Measurements from ENCODE around the gene PSMA6. TPM values are rescaled to one million over a fixed set of nuclear protein-coding genes. Genes with fewer than 3 reads are reported as not detected.
"Not testable (repeated sequence)": the region's sequence is repeated elsewhere in the genome, so short reads cannot be mapped to it uniquely, and the experiment has no call there.

Gene PSMA6
- total RNA-seq, 1 experiment from 2014 or later: 392 TPM

DNA sequence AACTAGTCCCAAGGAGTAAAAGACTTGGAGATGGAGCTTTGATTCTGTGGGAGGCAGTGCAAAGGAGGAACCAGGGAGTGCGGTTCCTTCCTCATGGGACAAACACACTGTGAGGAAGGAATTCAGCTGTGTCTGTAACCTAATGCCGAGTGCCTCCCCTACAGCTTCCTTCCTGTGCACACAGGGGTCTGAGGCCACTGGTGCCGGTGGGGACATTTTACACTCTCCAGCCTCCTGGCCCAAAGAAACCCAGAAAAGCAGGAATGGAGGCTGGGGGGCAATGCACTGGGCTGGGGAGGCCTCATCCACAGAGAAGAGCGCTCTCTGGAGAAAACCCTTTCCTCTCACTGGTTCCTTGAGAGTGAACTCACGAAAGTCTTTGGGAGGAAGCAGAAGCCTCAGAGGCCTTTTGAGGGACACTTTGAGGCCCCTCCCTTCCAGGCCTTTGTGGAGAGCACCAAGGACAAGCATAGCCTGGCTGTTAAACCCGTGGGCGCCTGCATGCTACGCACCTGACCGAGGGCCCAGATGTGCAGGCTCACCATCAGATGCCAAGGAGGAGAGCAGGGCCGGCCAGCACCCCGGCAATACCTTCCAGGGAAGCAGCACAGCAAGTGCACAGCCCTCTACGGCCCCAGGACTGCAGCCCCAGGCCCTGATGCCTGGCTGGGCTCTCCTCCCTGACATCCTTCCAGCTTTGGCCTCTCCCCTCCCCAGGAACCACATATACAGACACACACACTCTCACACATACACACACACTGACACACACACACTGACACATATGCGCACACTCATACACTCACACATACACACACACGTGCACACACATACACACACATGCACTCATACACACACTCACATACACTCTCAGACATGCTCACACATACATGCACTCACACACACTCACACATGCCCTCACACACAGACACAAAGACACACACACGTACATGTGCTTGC is 60.4 kb downstream of the PSMA6 start:
- ChIA-PET POLR2A (ENCODE audit: low non-redundant PET) (no interaction called here), CTCF (interaction anchor here (0.6 kb wide), 1 partner anchor 12 kb away, joined by 4 read pairs; no protein-coding TSS in a partner anchor)
- no peaks in the 10 kb centered on the region for H3K36me3 ChIP-seq (ENCODE audit: insufficient read depth, low read length, poor library complexity, severe bottlenecking)
- H3K27ac ChIP-seq (ENCODE audit: low read depth, low read length, poor library complexity, severe bottlenecking): no peak overlapping the region
- H3K27me3 ChIP-seq (replicated peaks; ENCODE audit: insufficient read depth, low read depth, low read length, poor library complexity): no peaks in the 10 kb centered on the region
- BruUV-seq (replicated peaks): no TSS peak
- H3K9me3 ChIP-seq (ENCODE audit: low read depth, low read length, poor library complexity, severe bottlenecking): no peaks in the 10 kb centered on the region
- DNase-seq (ENCODE audit: low spot score): no peak
- intact Hi-C loops (cut with micrococcal nuclease; ENCODE audit: unreplicated experiment): no loop called here
- peaks cover 26% of the 10 kb centered on the region for H3K4me1 ChIP-seq (ENCODE audit: insufficient read depth, low read length, poor library complexity, severe bottlenecking)
- no peak for TF ChIP-seq EZH2 (IDR thresholded peaks at IDR 0.05; ENCODE audit: borderline replicate concordance, low read depth, low read length, poor library complexity, severe bottlenecking)
- TF ChIP-seq, protein P1, sequence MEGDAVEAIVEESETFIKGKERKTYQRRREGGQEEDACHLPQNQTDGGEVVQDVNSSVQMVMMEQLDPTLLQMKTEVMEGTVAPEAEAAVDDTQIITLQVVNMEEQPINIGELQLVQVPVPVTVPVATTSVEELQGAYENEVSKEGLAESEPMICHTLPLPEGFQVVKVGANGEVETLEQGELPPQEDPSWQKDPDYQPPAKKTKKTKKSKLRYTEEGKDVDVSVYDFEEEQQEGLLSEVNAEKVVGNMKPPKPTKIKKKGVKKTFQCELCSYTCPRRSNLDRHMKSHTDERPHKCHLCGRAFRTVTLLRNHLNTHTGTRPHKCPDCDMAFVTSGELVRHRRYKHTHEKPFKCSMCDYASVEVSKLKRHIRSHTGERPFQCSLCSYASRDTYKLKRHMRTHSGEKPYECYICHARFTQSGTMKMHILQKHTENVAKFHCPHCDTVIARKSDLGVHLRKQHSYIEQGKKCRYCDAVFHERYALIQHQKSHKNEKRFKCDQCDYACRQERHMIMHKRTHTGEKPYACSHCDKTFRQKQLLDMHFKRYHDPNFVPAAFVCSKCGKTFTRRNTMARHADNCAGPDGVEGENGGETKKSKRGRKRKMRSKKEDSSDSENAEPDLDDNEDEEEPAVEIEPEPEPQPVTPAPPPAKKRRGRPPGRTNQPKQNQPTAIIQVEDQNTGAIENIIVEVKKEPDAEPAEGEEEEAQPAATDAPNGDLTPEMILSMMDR (conservative IDR thresholded peaks at IDR 0.05; ENCODE audit: low read depth, low read length): no peak
- no peak overlapping the region for H3K4me3 ChIP-seq (ENCODE audit: low read depth, low read length, poor library complexity, severe bottlenecking)

DNA sequence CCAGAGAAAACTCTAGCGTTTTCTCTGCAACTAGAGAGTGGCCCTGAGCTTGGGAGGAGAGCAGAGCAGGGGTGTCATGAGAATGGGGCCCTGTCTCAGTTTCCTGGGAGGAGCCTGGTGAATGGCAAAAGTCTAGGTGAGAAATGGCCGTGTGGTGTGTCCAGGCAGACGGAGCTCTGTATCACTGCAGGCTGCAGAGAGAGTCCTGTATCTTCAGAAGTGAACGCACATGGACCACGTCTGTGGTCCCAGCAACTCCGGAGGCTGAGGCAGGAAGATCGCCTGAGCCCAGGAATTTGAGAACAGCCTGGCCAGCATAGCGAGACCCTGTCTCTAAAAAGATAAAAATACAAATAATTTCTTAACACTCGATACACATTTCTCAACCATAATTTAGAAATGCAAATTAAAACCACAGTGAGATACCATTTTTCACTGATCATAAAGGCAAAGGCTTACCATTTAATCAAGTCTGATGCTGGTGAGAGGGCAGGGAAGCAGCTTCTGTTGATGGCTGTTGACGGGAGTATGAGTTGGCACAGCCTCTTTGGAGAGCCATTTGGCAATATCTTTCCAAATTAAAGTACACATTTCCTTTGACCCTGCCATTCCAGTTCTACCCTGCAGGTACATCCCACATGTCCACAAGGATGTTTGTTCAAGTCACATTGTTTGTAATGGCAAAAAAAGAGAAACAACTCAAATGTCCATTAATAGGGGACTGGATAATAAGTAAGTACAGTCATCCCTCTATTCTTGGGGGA is 61.4 kb downstream of the PSMA6 start:
- ChIA-PET CTCF (no interaction called here), POLR2A (ENCODE audit: low non-redundant PET) (no interaction called here)

DNA sequence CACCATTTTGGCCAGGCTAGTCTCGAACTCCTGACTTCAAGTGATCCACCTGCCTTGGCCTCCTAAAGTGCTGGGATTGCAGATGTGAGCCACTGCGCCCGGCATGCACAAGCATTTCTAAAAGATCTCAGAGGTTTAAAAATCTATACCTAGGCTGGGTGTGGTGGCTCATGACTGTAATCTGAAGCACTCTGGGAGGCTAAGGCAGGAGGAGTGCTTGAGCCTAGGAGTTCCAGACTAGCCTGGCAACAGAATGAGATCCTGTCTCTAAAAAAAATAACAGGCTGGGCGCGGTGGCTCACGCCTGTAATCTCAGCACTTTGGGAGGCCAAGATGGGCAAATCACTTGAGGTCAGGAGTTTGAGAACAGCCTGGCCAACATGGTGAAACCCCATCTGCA is 63.1 kb downstream of the PSMA6 start:
- H3K36me3 ChIP-seq (ENCODE audit: insufficient read depth, low read length, poor library complexity, severe bottlenecking); CTCF ChIA-PET; BruUV-seq (replicated peaks); H3K27me3 ChIP-seq (replicated peaks; ENCODE audit: insufficient read depth, low read depth, low read length, poor library complexity); H3K27ac ChIP-seq (ENCODE audit: low read depth, low read length, poor library complexity, severe bottlenecking); H3K9me3 ChIP-seq (ENCODE audit: low read depth, low read length, poor library complexity, severe bottlenecking); H3K4me3 ChIP-seq (ENCODE audit: low read depth, low read length, poor library complexity, severe bottlenecking); intact Hi-C loops (cut with micrococcal nuclease; ENCODE audit: unreplicated experiment); POLR2A ChIA-PET (ENCODE audit: low non-redundant PET); DNase-seq (ENCODE audit: low spot score): not testable (repeated sequence)
- peaks cover 26% of the 10 kb centered on the region for H3K4me1 ChIP-seq (ENCODE audit: insufficient read depth, low read length, poor library complexity, severe bottlenecking)

More for the DNA sequence above, 61.4 kb downstream of the PSMA6 start:
- no TSS peak for BruUV-seq (replicated peaks)
- Histone ChIP-seq H3K4me1 (ENCODE audit: insufficient read depth, low read length, poor library complexity, severe bottlenecking) (peaks cover 26% of the 10 kb centered on the region), H3K4me3 (ENCODE audit: low read depth, low read length, poor library complexity, severe bottlenecking) (no peak overlapping the region), H3K36me3 (ENCODE audit: insufficient read depth, low read length, poor library complexity, severe bottlenecking) (no peaks in the 10 kb centered on the region), H3K27me3 (replicated peaks; ENCODE audit: insufficient read depth, low read depth, low read length, poor library complexity) (no peaks in the 10 kb centered on the region), H3K9me3 (ENCODE audit: low read depth, low read length, poor library complexity, severe bottlenecking) (no peaks in the 10 kb centered on the region), H3K27ac (ENCODE audit: low read depth, low read length, poor library complexity, severe bottlenecking) (no peak overlapping the region)
- no peak for DNase-seq (ENCODE audit: low spot score)
- TF ChIP-seq EZH2 (IDR thresholded peaks at IDR 0.05; ENCODE audit: borderline replicate concordance, low read depth, low read length, poor library complexity, severe bottlenecking): no peak
- TF ChIP-seq, protein P1 (conservative IDR thresholded peaks at IDR 0.05; ENCODE audit: low read depth, low read length): no peak
- intact Hi-C loops (cut with micrococcal nuclease; ENCODE audit: unreplicated experiment): no loop called here
